HTERT RPE-1 (cell line): ENCODE results near the gene MPRIP.
"Not testable (repeated sequence)": the region's sequence is repeated elsewhere in the genome, so short reads cannot be mapped to it uniquely, and the experiment has no call there.

Experiments used
- in situ Hi-C: fragments of 300-500 bp; cut with MboI; formaldehyde crosslinking; loops from 4 replicates; pipeline ENCODE4 v1.14.3; 2020; ENCODE audit warnings: low sequenced_read_pairs

Gene MPRIP

GRCh38 chr17:17042384-17042736, at the start of gene MPRIP:
Gene MPRIP, plus strand, starts transcription at chr17:17042457. Its CDS starts 392 bp downstream, at chr17:17042849.
- in situ Hi-C loops: no loop called here

GRCh38 chr17:16994631-16995030, 47.6 kb upstream of the MPRIP start:
- in situ Hi-C loops: no loop called here

- in situ Hi-C loops: no loop called here
Observed at GRCh38 chr17:16995930-16996329, 46.3 kb upstream of the MPRIP start.

GRCh38 chr17:16996726-16997125, 45.5 kb upstream of the MPRIP start:
- in situ Hi-C loops: not testable (repeated sequence)

- in situ Hi-C loops: no loop called here
Observed at GRCh38 chr17:16997514-16998429, 44.5 kb upstream of the MPRIP start.

- in situ Hi-C loops: no loop called here
Observed at GRCh38 chr17:16999931-17000625, 42.2 kb upstream of the MPRIP start.

- in situ Hi-C loops: no loop called here
Observed at GRCh38 chr17:17001076-17001777, 41.0 kb upstream of the MPRIP start.

GRCh38 chr17:17001874-17002520, 40.3 kb upstream of the MPRIP start:
- in situ Hi-C loops: no loop called here

- in situ Hi-C loops: not testable (repeated sequence)
Observed at GRCh38 chr17:17002731-17003715, 39.2 kb upstream of the MPRIP start.

GRCh38 chr17:17004251-17004996, 37.8 kb upstream of the MPRIP start:
- in situ Hi-C loops: no loop called here

GRCh38 chr17:17004997-17005614, 37.2 kb upstream of the MPRIP start:
- in situ Hi-C loops: not testable (repeated sequence)

GRCh38 chr17:17007891-17008290, 34.4 kb upstream of the MPRIP start:
- in situ Hi-C loops: not testable (repeated sequence)

GRCh38 chr17:17008621-17009397, 33.4 kb upstream of the MPRIP start:
- in situ Hi-C loops: not testable (repeated sequence)

GRCh38 chr17:17009972-17010371, 32.3 kb upstream of the MPRIP start:
- in situ Hi-C loops: not testable (repeated sequence)

GRCh38 chr17:17010545-17011034, 31.7 kb upstream of the MPRIP start:
- in situ Hi-C loops: not testable (repeated sequence)

- in situ Hi-C loops: not testable (repeated sequence)
Observed at GRCh38 chr17:17011043-17011907, 31.0 kb upstream of the MPRIP start.
